ENCODE measurements around the gene KBTBD3. TPM values are rescaled to one million over a fixed set of nuclear protein-coding genes. Genes with fewer than 3 reads are reported as not detected.

Gene KBTBD3
- total RNA-seq, 1 donor from 2014 or later = 10.8 TPM

DNA sequence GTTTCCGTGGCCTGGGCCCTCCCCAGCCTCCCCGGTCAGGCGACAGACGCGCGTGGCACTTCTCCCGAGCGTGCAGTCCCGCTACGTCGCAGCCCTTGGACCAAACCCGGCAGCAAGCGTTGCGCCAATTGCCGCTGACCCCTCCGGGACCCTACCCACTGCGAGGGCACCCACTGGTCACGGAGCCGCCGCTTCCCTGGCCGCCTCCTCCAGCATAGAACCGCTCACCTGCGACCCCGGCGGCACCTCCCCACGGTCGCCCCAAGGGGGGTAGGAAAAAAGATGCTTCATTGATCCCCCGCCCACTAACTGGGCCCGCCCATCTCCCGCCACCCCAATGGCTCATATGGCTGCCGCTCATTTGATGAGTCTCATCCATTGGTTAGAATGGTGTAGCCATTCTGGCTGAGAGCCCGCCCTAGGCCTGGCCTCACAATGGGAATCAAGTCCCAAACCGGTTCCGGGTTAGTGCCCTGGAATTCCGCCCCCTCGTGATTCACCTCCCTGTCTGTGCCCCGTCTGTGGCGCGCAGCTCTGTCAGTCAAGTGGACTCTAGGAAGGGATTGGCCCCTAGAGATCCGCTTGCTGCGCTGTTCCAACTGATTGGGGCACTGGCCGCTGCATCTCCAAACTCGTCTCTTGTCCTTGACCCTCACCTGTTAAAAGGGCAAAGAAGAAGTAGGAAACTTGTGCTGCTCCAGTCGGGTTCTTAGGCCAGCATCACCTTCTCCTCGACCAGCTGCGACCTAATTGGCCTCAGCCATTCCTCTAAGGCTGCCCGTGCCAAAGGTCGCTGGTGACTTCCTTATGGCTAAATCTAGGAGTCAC, 55.0 kb downstream of the KBTBD3 start, which contains the start of gene MSANTD4:
Gene MSANTD4, minus strand, starts transcription at position 274 of the 828 bp plus-strand sequence. CDS start 11,323 bp downstream, outside the sequence.
- Histone ChIP-seq H3K27ac (peak within 1 kb of the TSS; percentile 81), H3K27me3 (no peaks in the 10 kb centered on the region), H3K9me3 (no peaks in the 10 kb centered on the region), H3K4me3 (peak within 1 kb of the TSS; percentile 86), H3K36me3 (no peaks in the 10 kb centered on the region), H3K4me1 (peaks cover 5% of the 10 kb centered on the region)
- TF ChIP-seq, protein P1, sequence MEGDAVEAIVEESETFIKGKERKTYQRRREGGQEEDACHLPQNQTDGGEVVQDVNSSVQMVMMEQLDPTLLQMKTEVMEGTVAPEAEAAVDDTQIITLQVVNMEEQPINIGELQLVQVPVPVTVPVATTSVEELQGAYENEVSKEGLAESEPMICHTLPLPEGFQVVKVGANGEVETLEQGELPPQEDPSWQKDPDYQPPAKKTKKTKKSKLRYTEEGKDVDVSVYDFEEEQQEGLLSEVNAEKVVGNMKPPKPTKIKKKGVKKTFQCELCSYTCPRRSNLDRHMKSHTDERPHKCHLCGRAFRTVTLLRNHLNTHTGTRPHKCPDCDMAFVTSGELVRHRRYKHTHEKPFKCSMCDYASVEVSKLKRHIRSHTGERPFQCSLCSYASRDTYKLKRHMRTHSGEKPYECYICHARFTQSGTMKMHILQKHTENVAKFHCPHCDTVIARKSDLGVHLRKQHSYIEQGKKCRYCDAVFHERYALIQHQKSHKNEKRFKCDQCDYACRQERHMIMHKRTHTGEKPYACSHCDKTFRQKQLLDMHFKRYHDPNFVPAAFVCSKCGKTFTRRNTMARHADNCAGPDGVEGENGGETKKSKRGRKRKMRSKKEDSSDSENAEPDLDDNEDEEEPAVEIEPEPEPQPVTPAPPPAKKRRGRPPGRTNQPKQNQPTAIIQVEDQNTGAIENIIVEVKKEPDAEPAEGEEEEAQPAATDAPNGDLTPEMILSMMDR (IDR thresholded peaks at IDR 0.05) = no peak
- intact Hi-C loops (cut with DNase I) = no loop called here
- ATAC-seq (peak; percentile 99), DNase-seq (peak; percentile 99)

DNA sequence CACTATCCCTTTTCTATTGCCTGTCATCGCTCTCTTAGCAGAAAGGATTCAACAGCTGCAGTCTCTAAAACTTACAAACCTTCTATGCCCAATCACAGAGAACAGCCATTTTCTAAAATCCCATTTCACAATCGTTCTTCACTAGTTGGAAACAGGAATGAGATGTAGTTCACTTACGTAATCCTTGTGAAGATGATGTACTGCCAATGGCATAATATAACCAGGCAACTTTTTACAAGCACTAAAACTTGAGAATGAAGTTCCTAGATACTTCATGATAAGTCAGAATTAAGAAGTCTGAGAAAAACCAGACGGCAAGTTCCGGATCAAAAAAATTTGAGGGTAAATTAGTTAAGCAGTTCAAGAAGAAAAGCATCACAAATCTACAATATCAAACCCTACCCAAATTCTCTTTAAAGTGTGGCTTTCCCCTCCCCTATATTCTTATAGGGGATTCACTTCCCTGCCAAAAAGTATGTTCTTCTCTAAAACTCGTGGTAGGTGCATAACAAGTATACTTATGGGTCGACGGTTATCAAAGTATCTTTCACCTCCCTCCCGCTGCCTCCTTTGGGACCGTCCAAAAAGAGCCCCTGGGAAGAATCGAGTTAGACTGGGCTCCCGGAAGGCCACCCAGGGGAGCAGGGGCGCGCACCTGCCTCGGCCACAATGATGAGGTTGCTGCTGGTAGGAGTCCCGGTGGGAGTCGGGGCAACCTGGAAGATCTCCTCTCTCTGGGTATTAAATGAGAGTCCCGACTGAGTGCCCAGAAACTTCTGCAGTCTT, 55.8 kb downstream of the KBTBD3 start:
- Histone ChIP-seq H3K4me1 (peaks cover 5% of the 10 kb centered on the region), H3K36me3 (no peaks in the 10 kb centered on the region), H3K27ac (peak overlapping the region; percentile 81), H3K4me3 (peak overlapping the region; percentile 86), H3K9me3 (no peaks in the 10 kb centered on the region), H3K27me3 (no peaks in the 10 kb centered on the region)
- intact Hi-C loops (cut with DNase I) = no loop called here
- ATAC-seq = peak; percentile 2
- TF ChIP-seq, protein P1 (IDR thresholded peaks at IDR 0.05) = no peak
- no peak for DNase-seq

DNA sequence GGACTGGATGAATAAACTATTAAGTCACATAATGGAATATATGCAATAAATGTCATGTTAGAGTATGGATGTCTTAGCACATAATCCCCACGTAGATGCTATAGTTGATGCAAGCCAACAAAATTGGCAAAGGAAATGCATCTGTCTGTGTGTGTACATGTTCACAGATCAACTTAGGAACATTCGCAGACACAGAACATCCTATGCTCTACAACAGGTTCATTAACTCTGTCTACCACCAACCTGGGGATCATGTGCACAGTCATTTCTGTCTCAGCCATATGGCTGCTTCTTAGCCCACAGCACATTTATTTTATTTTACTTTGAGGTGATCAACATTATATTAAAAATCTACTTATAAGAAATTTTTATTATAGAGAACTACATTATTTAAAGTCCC, 60.1 kb downstream of the KBTBD3 start:
- TF ChIP-seq, protein P1 (IDR thresholded peaks at IDR 0.05) = no peak
- Histone ChIP-seq H3K4me3 (no peak overlapping the region), H3K27me3 (no peaks in the 10 kb centered on the region), H3K9me3 (no peaks in the 10 kb centered on the region), H3K36me3 (no peaks in the 10 kb centered on the region), H3K27ac (no peak overlapping the region), H3K4me1 (peaks cover 5% of the 10 kb centered on the region)
- intact Hi-C loops (cut with DNase I) = no loop called here
- ATAC-seq (no peak), DNase-seq (no peak)

DNA sequence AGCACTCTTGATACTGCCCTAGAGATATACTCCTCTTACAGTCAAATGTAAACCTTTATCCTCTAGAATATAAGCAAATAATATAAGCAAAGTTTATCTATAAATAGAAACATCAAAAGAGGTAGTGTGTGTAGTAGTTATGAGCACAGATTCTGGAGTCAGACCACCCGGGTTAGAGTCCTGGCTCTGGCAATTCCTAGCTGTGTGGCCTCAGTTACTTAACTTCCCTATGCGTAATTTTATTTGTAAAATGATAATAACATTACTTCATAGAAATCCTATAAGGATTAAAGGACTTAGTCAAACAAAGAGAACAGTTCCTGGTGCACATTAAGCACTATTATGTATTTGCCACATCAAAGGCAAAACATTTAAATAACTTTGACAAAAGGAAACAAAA, 62.1 kb downstream of the KBTBD3 start:
- DNase-seq (no peak), ATAC-seq (no peak)
- intact Hi-C loops (cut with DNase I) = no loop called here
- Histone ChIP-seq H3K4me1 (peaks cover 4% of the 10 kb centered on the region), H3K27me3 (no peaks in the 10 kb centered on the region), H3K4me3 (no peak overlapping the region), H3K27ac (no peak overlapping the region), H3K9me3 (no peaks in the 10 kb centered on the region), H3K36me3 (peaks cover 10% of the 10 kb centered on the region)
- TF ChIP-seq, protein P1 (IDR thresholded peaks at IDR 0.05) = no peak

DNA sequence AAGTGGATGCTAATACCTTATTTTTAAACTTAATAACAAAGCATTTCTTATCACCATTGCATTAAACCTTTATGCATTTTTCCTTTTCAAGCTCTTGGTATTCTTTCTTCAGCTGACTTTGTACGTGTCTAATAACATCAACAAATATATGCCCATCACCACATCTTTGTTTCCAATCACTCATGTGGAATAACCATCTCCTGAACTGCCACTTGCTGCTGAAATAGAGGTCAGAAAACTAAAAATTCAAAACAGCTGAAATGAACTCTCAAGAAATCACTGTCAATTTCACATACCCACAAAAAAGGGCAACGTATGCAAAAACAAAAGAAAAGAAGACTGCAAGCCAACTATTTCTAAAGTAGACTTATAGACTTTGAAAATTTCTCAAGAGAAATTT, 62.5 kb downstream of the KBTBD3 start:
- intact Hi-C loops (cut with DNase I) = no loop called here
- DNase-seq (no peak), ATAC-seq (no peak)
- H3K9me3 ChIP-seq = no peaks in the 10 kb centered on the region
- H3K27me3 ChIP-seq = no peaks in the 10 kb centered on the region
- no peak overlapping the region for H3K4me3 ChIP-seq
- peaks cover 14% of the 10 kb centered on the region for H3K36me3 ChIP-seq
- TF ChIP-seq, protein P1 (IDR thresholded peaks at IDR 0.05) = no peak
- no peak overlapping the region for H3K27ac ChIP-seq
- H3K4me1 ChIP-seq = no peaks in the 10 kb centered on the region
